Measurements from ENCODE around the gene PTRH1.

Gene PTRH1

GRCh38 chr9:127720865-127721227 is 5.4 kb upstream of the PTRH1 start:
- Histone ChIP-seq H3K9me3 (ENCODE audit: low read length) (no peaks in the 10 kb centered on the region), H3K27me3 (ENCODE audit: insufficient read depth, low read length) (peaks cover 22% of the 10 kb centered on the region), H2AFZ (ENCODE audit: low read depth, low read length) (no peak overlapping the region), H3K4me1 (ENCODE audit: insufficient read depth, low read length) (peaks cover 5% of the 10 kb centered on the region), H3K4me3 (ENCODE audit: low read length) (no peak overlapping the region), H3K36me3 (ENCODE audit: insufficient read depth, low read length) (no peaks in the 10 kb centered on the region)

GRCh38 chr9:127720031-127720864 is 4.8 kb upstream of the PTRH1 start:
- Histone ChIP-seq H3K4me1 (ENCODE audit: insufficient read depth, low read length) (peaks cover 6% of the 10 kb centered on the region), H3K9me3 (ENCODE audit: low read length) (no peaks in the 10 kb centered on the region), H2AFZ (ENCODE audit: low read depth, low read length) (no peak overlapping the region), H3K4me3 (ENCODE audit: low read length) (no peak overlapping the region), H3K27me3 (ENCODE audit: insufficient read depth, low read length) (peaks cover 22% of the 10 kb centered on the region), H3K36me3 (ENCODE audit: insufficient read depth, low read length) (no peaks in the 10 kb centered on the region)

- peaks cover 12% of the 10 kb centered on the region for H3K27me3 ChIP-seq (ENCODE audit: insufficient read depth, low read length)
Measured at GRCh38 chr9:127717766-127718165, 2.3 kb upstream of the PTRH1 start.

GRCh38 chr9:127716412-127716811 is 949 bp upstream of the PTRH1 start:
- peaks cover 4% of the 10 kb centered on the region for H3K27me3 ChIP-seq (ENCODE audit: insufficient read depth, low read length)
- H3K4me1 ChIP-seq (ENCODE audit: insufficient read depth, low read length) = peaks cover 20% of the 10 kb centered on the region
- peak overlapping the region; percentile 70 for H3K4me3 ChIP-seq (ENCODE audit: low read length)
- H3K36me3 ChIP-seq (ENCODE audit: insufficient read depth, low read length) = no peaks in the 10 kb centered on the region
- no peaks in the 10 kb centered on the region for H3K9me3 ChIP-seq (ENCODE audit: low read length)
- peak overlapping the region; percentile 87 for H2AFZ ChIP-seq (ENCODE audit: low read depth, low read length)

More at GRCh38 chr9:127717766-127718165, 2.3 kb upstream of the PTRH1 start:
- Histone ChIP-seq H3K4me1 (ENCODE audit: insufficient read depth, low read length) (peaks cover 14% of the 10 kb centered on the region), H3K4me3 (ENCODE audit: low read length) (no peak overlapping the region), H2AFZ (ENCODE audit: low read depth, low read length) (no peak overlapping the region), H3K9me3 (ENCODE audit: low read length) (no peaks in the 10 kb centered on the region), H3K36me3 (ENCODE audit: insufficient read depth, low read length) (no peaks in the 10 kb centered on the region)

- H3K4me1 ChIP-seq (ENCODE audit: insufficient read depth, low read length) = peaks cover 25% of the 10 kb centered on the region
- no peaks in the 10 kb centered on the region for H3K36me3 ChIP-seq (ENCODE audit: insufficient read depth, low read length)
- H3K4me3 ChIP-seq (ENCODE audit: low read length) = peak overlapping the region; percentile 70
- H3K27me3 ChIP-seq (ENCODE audit: insufficient read depth, low read length) = no peaks in the 10 kb centered on the region
- H2AFZ ChIP-seq (ENCODE audit: low read depth, low read length) = peak overlapping the region; percentile 87
- no peaks in the 10 kb centered on the region for H3K9me3 ChIP-seq (ENCODE audit: low read length)
Measured at GRCh38 chr9:127714951-127715469, 453 bp downstream of the PTRH1 start.

- Histone ChIP-seq H2AFZ (ENCODE audit: low read depth, low read length) (no peak overlapping the region), H3K9me3 (ENCODE audit: low read length) (no peaks in the 10 kb centered on the region), H3K36me3 (ENCODE audit: insufficient read depth, low read length) (no peaks in the 10 kb centered on the region), H3K4me3 (ENCODE audit: low read length) (peak overlapping the region; percentile 70), H3K27me3 (ENCODE audit: insufficient read depth, low read length) (no peaks in the 10 kb centered on the region), H3K4me1 (ENCODE audit: insufficient read depth, low read length) (peaks cover 25% of the 10 kb centered on the region)
Measured at GRCh38 chr9:127714020-127714750, 1.3 kb downstream of the PTRH1 start.

- Histone ChIP-seq H3K4me1 (ENCODE audit: insufficient read depth, low read length) (peaks cover 25% of the 10 kb centered on the region), H3K36me3 (ENCODE audit: insufficient read depth, low read length) (no peaks in the 10 kb centered on the region), H3K4me3 (ENCODE audit: low read length) (no peak overlapping the region), H3K27me3 (ENCODE audit: insufficient read depth, low read length) (no peaks in the 10 kb centered on the region), H2AFZ (ENCODE audit: low read depth, low read length) (no peak overlapping the region), H3K9me3 (ENCODE audit: low read length) (no peaks in the 10 kb centered on the region)
Measured at GRCh38 chr9:127712867-127713266, 2.6 kb downstream of the PTRH1 start.

GRCh38 chr9:127712371-127712770 is 3.1 kb downstream of the PTRH1 start:
- no peak overlapping the region for H2AFZ ChIP-seq (ENCODE audit: low read depth, low read length)
- peaks cover 25% of the 10 kb centered on the region for H3K4me1 ChIP-seq (ENCODE audit: insufficient read depth, low read length)
- H3K36me3 ChIP-seq (ENCODE audit: insufficient read depth, low read length) = no peaks in the 10 kb centered on the region
- no peaks in the 10 kb centered on the region for H3K9me3 ChIP-seq (ENCODE audit: low read length)
- no peak overlapping the region for H3K4me3 ChIP-seq (ENCODE audit: low read length)
- H3K27me3 ChIP-seq (ENCODE audit: insufficient read depth, low read length) = no peaks in the 10 kb centered on the region

- H3K4me3 ChIP-seq (ENCODE audit: low read length) = no peak overlapping the region
- no peaks in the 10 kb centered on the region for H3K36me3 ChIP-seq (ENCODE audit: insufficient read depth, low read length)
- H3K4me1 ChIP-seq (ENCODE audit: insufficient read depth, low read length) = peaks cover 25% of the 10 kb centered on the region
- H3K9me3 ChIP-seq (ENCODE audit: low read length) = no peaks in the 10 kb centered on the region
- no peaks in the 10 kb centered on the region for H3K27me3 ChIP-seq (ENCODE audit: insufficient read depth, low read length)
- no peak overlapping the region for H2AFZ ChIP-seq (ENCODE audit: low read depth, low read length)
Measured at GRCh38 chr9:127711831-127712274, 3.6 kb downstream of the PTRH1 start.

- Histone ChIP-seq H3K27me3 (ENCODE audit: insufficient read depth, low read length) (no peaks in the 10 kb centered on the region), H3K9me3 (ENCODE audit: low read length) (no peaks in the 10 kb centered on the region), H2AFZ (ENCODE audit: low read depth, low read length) (no peak overlapping the region), H3K36me3 (ENCODE audit: insufficient read depth, low read length) (no peaks in the 10 kb centered on the region), H3K4me1 (ENCODE audit: insufficient read depth, low read length) (peaks cover 24% of the 10 kb centered on the region), H3K4me3 (ENCODE audit: low read length) (no peak overlapping the region)
Measured at GRCh38 chr9:127711226-127711701, 4.2 kb downstream of the PTRH1 start.

- no peak overlapping the region for H2AFZ ChIP-seq (ENCODE audit: low read depth, low read length)
- H3K4me1 ChIP-seq (ENCODE audit: insufficient read depth, low read length) = peaks cover 25% of the 10 kb centered on the region
- no peaks in the 10 kb centered on the region for H3K9me3 ChIP-seq (ENCODE audit: low read length)
- H3K4me3 ChIP-seq (ENCODE audit: low read length) = no peak overlapping the region
- H3K36me3 ChIP-seq (ENCODE audit: insufficient read depth, low read length) = no peaks in the 10 kb centered on the region
- H3K27me3 ChIP-seq (ENCODE audit: insufficient read depth, low read length) = no peaks in the 10 kb centered on the region
Measured at GRCh38 chr9:127710204-127710783, 5.2 kb downstream of the PTRH1 start.

- Histone ChIP-seq H3K9me3 (ENCODE audit: low read length) (no peaks in the 10 kb centered on the region), H3K36me3 (ENCODE audit: insufficient read depth, low read length) (no peaks in the 10 kb centered on the region), H3K4me3 (ENCODE audit: low read length) (no peak overlapping the region), H2AFZ (ENCODE audit: low read depth, low read length) (no peak overlapping the region), H3K27me3 (ENCODE audit: insufficient read depth, low read length) (no peaks in the 10 kb centered on the region), H3K4me1 (ENCODE audit: insufficient read depth, low read length) (peaks cover 20% of the 10 kb centered on the region)
Measured at GRCh38 chr9:127708952-127709587, 6.4 kb downstream of the PTRH1 start.
